HG03025 (cell line): Measurements from ENCODE around the gene SSR2.

Experiments used
- ATAC-seq: cut with Tn5 transposase; IDR thresholded peaks from one replicate; pipeline ENCODE4 v1.9.1; 2021; ENCODE audit warnings: mild to moderate bottlenecking, moderate library complexity; ENCODE audit not compliant: unreplicated experiment, low FRiP score

SSR2 gene

DNA sequence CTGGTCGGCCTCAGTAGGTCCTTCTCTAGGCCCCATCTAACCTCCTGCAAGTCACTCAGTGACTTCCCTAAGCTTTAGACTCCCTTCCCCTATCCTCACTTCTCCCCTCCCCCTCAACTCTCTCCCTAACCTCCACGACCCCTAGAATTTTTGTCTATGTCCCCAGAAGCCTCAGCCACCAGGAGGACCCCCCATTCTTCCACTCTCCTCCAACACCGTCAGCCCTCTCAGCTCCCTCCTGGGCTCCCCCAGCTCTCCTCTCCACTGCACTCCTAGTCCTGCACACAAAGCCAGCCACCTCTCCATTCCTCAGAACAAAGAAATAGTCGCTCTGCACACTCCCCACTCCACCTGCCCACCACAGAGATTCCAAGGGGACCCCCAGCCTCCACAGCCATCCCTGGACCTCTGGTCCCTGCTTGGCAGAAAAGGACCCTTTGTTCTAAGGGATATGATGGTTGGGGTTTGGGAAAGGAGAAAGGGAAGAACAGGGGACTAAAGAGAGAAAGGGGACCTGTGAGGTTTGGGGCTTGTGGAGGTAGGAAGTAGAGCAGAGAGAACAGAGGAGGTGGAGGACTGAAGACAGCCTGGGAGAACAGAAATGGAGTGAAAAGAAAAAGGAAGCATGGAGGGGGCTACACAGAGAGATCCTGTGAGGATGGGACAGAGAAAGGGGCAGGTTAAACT is 45.2 kb downstream of the SSR2 start:
- ATAC-seq, result no peak

GRCh38 chr1:155974208-155975115 is 46.3 kb downstream of the SSR2 start:
- no peak for ATAC-seq

- ATAC-seq, result no peak
Observed at GRCh38 chr1:155973723-155974122, 47.0 kb downstream of the SSR2 start.

- no peak for ATAC-seq
Observed at GRCh38 chr1:155971910-155972809, 48.6 kb downstream of the SSR2 start.

- ATAC-seq, result no peak
Observed at GRCh38 chr1:155970531-155971167, 50.1 kb downstream of the SSR2 start.

GRCh38 chr1:155969377-155969791 is 51.4 kb downstream of the SSR2 start:
- no peak for ATAC-seq

DNA sequence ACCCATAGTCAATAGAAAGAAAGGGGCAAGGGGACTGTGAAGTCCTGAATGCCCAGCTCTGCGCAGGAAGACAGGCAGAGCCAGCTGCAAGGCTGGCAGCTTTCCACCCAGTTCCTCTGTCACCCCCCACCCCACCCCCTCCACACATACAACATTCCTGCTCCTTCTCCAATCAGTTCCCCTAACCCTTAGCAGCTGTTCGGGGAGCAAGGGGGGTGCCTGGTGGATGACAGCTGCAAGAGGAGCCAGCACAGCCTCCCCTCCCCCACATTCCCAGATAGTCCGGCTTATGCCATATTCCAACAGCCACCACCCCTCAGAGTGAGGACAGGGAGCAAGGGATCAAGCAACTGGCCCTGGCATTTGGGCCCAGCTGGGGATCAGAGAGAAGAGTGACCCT is 52.1 kb downstream of the SSR2 start:
- no peak for ATAC-seq

DNA sequence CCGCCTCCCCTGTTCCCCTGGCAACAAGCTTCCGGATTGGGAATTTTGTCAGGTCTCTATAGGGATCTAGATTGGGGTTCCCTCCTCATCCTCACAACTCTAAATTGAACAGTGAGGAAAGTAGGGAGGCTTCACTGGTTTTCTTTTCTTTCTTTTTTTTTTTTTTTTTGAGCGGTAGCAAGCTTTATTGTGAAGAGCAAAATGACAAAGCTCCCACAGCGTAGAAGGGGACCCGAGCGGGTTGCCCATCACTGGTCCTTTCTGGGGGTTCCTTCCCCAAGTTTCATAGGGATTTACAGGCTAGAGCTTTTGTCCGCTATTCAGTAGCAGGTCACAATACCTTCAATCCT is 52.7 kb downstream of the SSR2 start:
- no peak for ATAC-seq

GRCh38 chr1:155967341-155968050 is 53.3 kb downstream of the SSR2 start:
- no peak for ATAC-seq

DNA sequence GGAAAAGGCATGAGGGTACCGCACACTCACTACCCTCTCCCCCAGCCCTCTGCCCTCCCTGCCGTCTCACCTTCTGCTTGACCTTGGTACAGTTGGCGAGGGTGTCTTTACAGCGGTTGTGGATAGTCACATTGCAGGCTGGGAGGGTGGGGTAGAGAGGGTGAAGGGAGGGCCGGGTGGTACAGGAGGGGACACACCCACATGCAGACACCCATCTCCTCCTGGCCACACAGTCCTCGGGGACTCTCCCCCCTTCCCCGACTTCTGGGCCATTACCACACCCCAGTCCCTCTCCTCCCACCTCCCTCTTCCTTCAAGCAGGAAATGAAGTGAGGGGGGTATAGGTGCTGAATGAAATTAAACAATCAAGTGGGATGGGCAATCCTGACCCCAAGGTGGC is 54.0 kb downstream of the SSR2 start:
- ATAC-seq, result no peak

DNA sequence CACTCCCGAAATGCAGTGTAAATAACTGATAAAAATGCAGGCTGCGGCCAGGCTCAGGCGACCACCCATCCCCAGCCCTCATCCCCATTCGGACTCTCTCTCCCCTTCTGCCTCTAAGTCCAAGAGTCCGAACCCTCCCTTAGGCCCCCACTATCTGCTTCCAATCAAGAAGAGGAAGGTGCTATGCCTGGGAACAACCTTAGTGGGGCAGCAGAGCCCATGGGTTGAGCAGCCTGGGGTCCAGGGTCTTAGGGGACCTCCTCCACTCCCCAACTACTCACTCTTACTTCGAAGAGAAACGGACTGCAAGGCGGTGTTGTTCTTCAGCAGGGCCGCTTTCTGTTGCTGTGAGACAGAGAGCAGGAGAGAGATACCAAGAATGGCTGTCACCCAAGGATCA is 54.6 kb downstream of the SSR2 start:
- no peak for ATAC-seq

DNA sequence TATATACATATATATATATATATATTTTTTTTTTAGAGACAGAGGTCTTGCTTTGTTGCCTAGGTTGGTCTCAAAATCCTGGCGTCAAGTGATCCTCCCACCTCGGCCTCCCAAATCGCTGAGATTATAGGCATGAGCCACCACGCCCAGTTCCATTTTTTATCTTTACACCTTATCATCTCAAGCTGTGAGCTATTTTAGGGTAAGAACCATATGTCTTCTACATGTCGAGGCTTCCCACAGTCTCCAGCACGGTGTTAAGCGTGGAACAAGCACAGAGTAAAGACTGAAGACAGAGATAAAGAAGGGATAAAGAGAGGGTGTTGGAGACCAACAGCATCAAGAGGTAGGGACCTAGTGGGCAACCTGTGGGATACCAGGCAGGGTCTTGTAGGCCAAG is 56.6 kb downstream of the SSR2 start:
- no peak for ATAC-seq

DNA sequence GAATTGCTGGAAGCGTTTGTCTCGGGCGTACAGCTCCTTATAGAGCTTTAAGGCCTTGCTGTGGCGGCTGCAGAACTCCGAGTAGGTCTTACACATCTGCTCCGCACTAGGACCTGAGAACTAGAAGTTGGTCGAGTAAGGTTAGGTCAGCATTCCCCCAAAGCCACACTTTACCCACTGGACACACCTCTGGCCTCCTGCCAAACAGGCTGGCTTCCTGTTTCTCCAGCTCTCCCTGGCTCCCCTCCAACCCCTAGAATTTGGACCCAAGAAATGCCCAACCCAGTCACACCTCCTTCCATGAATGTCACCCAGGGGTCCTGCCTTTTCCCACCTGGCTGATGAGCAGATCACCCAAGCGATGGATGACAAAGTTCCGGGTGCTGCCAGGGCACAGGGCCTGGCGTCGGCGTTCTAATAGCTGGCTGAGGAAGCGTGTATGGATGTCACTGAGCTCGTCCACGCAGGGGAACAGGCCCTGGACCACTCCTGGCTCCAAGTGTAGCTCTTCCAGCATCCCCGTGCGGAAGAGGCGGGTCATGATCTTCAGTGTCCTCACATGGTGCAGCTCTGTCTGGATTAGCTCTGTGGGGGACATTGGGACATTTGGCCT is 58.0 kb downstream of the SSR2 start:
- no peak for ATAC-seq

DNA sequence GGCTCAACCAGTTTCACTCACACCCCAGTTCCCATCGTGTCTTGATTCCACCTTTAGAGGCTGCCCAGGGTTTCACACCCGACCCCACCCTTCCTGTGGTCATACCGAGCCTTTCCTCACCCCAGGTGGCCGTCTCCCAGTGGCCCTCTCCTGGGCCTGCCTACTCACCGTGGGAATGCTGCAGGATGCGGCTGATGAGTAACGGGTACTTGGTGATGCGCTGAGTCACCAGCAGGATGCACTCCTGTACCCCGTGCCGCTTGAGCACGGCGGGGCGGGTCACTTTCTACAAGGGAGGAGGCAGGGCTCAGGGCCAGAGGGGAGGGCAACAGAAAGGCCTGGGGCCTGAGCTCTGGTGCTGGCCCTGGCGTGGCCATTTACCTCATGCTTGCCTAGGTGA is 58.8 kb downstream of the SSR2 start:
- ATAC-seq, result no peak

GRCh38 chr1:155960081-155960745 is 60.5 kb downstream of the SSR2 start:
- ATAC-seq, result no peak
